WTC11 (cell line): ENCODE measurements around the gene VPS4B.
"Not testable (repeated sequence)": the region's sequence is repeated elsewhere in the genome, so short reads cannot be mapped to it uniquely, and the experiment has no call there.

Experiments used
- ARID4B ChIP-seq: sonication (generic); formaldehyde crosslinking; IDR thresholded peaks from 2 replicates; pipeline ENCODE4 v1.8.0; 2023; ENCODE audit warnings: missing genetic modification reagents, mild to moderate bottlenecking, borderline replicate concordance
- CREB1 ChIP-seq: sonication (generic); formaldehyde crosslinking; IDR thresholded peaks from 2 replicates; pipeline ENCODE4 v1.8.0; 2023; ENCODE audit warnings: mild to moderate bottlenecking, missing genetic modification reagents
- CTCF ChIP-seq: fragments of 200-600 bp; IDR thresholded peaks from 2 replicates; pipeline ENCODE4 v1.8.0; 2022; ENCODE audit warnings: antibody characterized with exemption
- E2F5 ChIP-seq: sonication (generic); formaldehyde crosslinking; IDR thresholded peaks from 2 replicates; pipeline ENCODE4 v1.8.1; 2022; ENCODE audit warnings: mild to moderate bottlenecking, moderate library complexity, missing genetic modification reagents
- ERG ChIP-seq: fragments of 250-450 bp; sonication (Bioruptor Pico); IDR thresholded peaks from 2 replicates; pipeline ENCODE4 v1.8.0; 2021; ENCODE audit warnings: mild to moderate bottlenecking
- FOXK1 ChIP-seq: sonication (generic); formaldehyde crosslinking; IDR thresholded peaks from 2 replicates; pipeline ENCODE4 v1.8.0; 2022; ENCODE audit warnings: mild to moderate bottlenecking, moderate library complexity, missing genetic modification reagents
- IRF2 ChIP-seq: sonication (generic); formaldehyde crosslinking; IDR thresholded peaks from 2 replicates; pipeline ENCODE4 v1.8.0; 2022; ENCODE audit warnings: low read depth, missing genetic modification reagents, borderline replicate concordance
- MAX ChIP-seq: sonication (generic); formaldehyde crosslinking; IDR thresholded peaks from 2 replicates; pipeline ENCODE4 v1.8.0; 2022; ENCODE audit warnings: mild to moderate bottlenecking, missing genetic modification reagents
- NR3C1 ChIP-seq: sonication (generic); formaldehyde crosslinking; conservative IDR thresholded peaks from 2 replicates; pipeline ENCODE4 v1.8.1; 2023; ENCODE audit warnings: low read depth, mild to moderate bottlenecking, missing genetic modification reagents
- TCF7 ChIP-seq: sonication (generic); formaldehyde crosslinking; IDR thresholded peaks from 2 replicates; pipeline ENCODE4 v1.8.0; 2022; ENCODE audit warnings: mild to moderate bottlenecking, low read depth, missing genetic modification reagents, moderate library complexity
- TEAD4 ChIP-seq: sonication (generic); formaldehyde crosslinking; IDR thresholded peaks from 2 replicates; pipeline ENCODE4 v1.8.0; 2022; ENCODE audit warnings: mild to moderate bottlenecking, missing genetic modification reagents
- ZNF281 ChIP-seq: sonication (generic); formaldehyde crosslinking; IDR thresholded peaks from 2 replicates; pipeline ENCODE4 v1.8.0; 2023; ENCODE audit warnings: mild to moderate bottlenecking, missing genetic modification reagents

- TF ChIP-seq E2F5 (CRISPR knock-in tag); CTCF; TCF7 (CRISPR knock-in tag); MAX (CRISPR knock-in tag); FOXK1 (CRISPR knock-in tag); IRF2 (CRISPR knock-in tag); TEAD4 (CRISPR knock-in tag); CREB1 (CRISPR knock-in tag); ZNF281 (CRISPR knock-in tag); ARID4B (CRISPR knock-in tag); NR3C1 (CRISPR knock-in tag); ERG: not testable (repeated sequence)
Measured at GRCh38 chr18:63363420-63363819, 58.9 kb downstream of the VPS4B start.
